Astrocyte (in vitro differentiated cells and primary cell): Measurements from ENCODE around the gene VPREB3.

Experiments
- CTCF ChIP-seq: IDR thresholded peaks from 2 replicates; pipeline ENCODE4 v1.5.1; 2011; ENCODE audit warnings: low read depth, mild to moderate bottlenecking, inconsistent platforms, low read length, moderate library complexity; ENCODE audit not compliant: insufficient read depth
- EZH2 ChIP-seq: IDR thresholded peaks from 2 replicates; pipeline ENCODE4 v1.6.1; 2012; ENCODE audit warnings: mild to moderate bottlenecking, low read length, inconsistent platforms; ENCODE audit not compliant: insufficient read depth

- no peak for TF ChIP-seq CTCF
- TF ChIP-seq EZH2 = no peak
Observed at GRCh38 chr22:23781511-23782183, 27.4 kb upstream of the VPREB3 start.
